ENCODE measurements around the gene KRTAP29-1.

Gene KRTAP29-1

DNA sequence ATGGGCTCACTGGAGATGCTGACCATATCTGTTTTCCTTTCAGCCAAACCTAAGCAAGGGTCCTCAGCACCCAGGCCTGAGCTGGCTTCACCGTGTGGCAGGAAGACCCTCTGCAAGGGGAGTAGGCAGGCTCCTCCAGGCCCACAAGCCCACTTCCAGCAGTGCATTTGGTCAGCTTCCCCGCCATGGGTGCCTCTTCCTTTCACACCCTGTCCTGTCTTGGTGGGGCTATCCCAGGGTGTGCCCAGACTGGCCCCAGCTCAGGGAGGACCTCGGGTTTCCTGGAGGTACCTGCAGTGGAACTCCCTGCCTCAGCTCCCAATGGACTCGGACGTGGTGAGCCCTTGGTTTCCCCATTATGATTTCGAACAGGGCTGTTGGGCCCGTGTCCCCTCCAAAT, 25.6 kb upstream of the KRTAP29-1 start:
- in situ Hi-C loops (cut with MboI; ENCODE audit: low sequenced_read_pairs) = loop anchor here (10.0 kb wide), 1 partner anchor 423 kb away; no protein-coding TSS in a partner anchor

DNA sequence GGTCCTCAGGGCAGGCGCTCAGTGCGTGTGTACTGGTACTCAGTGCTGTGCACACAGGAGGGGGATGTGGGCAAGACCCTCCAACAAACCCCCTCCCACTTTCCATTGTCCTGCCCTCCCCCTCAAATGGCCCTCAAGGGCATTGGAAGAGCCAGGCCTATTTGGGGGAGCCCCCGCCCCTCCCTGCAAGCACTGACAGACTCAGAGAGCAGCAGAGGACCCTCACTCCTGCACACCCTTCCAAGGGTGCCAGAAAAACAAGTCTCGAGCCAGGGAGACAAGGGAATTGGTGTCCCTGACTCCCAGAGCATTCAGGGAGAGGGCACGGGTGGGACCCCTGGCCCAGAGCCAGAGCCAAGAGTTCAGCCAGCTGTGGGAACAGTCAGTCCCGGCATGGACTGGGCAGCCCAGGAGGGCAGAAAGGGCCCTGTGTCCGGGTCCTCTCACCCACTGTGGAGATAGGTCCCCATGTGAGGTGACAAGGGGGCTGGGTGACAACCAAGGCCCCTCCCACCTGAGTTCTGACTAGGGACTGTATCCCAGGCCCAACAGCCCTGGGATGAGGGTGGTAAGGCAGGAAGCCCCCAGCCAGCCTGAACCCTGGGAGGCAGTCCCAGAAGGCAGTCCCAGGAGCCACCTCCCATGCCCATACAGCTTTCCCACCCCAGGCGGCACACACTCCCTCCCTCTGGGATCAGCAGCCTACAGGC, 24.9 kb upstream of the KRTAP29-1 start:
- in situ Hi-C loops (cut with MboI; ENCODE audit: low sequenced_read_pairs) = loop anchor here (10.0 kb wide), 1 partner anchor 423 kb away; no protein-coding TSS in a partner anchor

DNA sequence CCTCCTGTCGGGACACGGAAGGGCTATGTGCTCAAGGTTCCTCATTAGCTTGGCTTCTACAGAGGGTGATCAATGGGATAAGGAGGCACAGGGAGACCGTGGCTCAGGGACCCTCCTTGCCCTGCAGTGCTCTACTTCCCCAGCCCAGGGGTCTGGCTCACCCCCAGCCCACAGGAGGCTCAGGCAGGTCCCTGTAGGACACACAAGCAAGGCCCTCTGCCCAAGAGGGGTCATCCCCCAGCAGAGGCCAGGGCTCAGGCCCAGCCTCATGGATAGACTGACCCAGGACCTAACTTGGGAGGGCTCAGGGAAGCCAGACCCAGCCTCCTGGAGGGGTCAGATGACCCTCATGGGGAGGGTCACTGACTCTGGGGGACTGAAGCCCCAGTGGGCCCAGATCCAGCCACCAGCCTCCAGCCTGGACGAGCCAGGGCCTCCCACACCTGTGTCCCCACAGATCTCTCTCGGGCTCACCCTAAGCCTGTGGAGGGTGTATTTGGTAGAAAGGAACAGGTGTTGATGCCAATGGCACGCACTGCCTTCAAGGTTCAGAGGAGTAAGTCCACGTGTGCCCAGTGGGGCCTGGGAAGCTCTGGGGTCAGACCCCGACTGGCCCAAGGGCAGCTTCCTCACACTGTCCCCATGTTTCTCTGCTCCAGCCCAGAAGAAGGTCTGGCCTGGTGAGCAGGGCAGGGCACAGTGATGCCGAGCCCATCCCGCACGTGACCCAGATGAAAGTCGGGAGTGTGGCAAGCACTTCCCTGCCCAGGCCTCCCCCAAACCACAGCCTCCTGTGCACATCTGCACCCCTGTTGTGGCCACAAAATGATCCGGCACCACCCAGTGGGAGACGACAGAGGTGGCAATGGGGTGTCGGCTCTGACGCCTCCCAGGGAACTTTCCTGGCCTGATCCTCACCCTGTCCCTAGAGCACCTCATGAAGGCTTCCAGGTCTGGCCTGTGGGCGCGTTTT, 23.8 kb upstream of the KRTAP29-1 start:
- in situ Hi-C loops (cut with MboI; ENCODE audit: low sequenced_read_pairs) = loop anchor here (10.0 kb wide), 1 partner anchor 422 kb away; no protein-coding TSS in a partner anchor

DNA sequence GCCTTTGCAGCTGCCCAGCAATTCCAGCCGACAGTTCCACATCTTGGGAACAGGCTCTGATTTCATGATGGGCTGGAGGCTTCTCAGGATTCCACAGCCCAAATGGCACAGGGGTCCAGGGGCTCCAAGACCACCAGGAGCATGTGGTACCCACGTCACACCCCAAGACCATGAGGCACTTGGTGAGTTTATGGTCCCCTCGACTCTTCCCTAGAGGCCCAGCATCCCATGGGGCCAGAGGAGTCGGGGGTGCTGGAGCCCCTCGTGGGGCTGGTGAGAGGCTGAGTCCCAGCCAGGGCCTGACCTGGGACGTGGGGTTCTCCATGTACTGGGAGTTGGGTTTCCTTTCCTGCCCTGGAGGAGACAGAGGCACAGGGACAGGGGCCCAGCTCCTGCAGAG, 23.0 kb upstream of the KRTAP29-1 start:
- in situ Hi-C loops (cut with MboI; ENCODE audit: low sequenced_read_pairs) = loop anchor here (10.0 kb wide), 1 partner anchor 421 kb away; no protein-coding TSS in a partner anchor

DNA sequence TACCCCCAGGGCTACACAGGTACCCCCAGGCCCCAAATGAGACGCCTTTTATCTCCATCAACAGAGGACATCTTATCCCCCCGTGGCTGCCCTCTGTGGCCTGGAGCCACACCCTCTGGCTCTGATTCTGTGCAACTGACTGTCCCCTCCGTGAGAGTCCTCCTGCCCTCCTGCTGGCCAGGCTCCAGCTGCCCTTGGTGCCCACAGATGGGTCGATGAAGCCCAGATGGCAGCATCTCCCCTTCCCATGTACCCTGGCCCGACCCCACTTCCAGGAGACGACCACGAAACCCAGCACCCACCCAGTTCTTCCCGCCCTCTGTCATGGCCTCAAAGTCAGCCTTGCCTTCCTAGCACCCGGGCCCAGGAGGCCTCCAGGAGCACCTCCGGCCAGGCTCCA, 22.5 kb upstream of the KRTAP29-1 start:
- in situ Hi-C loops (cut with MboI; ENCODE audit: low sequenced_read_pairs) = loop anchor here (10.0 kb wide), 1 partner anchor 420 kb away; no protein-coding TSS in a partner anchor

DNA sequence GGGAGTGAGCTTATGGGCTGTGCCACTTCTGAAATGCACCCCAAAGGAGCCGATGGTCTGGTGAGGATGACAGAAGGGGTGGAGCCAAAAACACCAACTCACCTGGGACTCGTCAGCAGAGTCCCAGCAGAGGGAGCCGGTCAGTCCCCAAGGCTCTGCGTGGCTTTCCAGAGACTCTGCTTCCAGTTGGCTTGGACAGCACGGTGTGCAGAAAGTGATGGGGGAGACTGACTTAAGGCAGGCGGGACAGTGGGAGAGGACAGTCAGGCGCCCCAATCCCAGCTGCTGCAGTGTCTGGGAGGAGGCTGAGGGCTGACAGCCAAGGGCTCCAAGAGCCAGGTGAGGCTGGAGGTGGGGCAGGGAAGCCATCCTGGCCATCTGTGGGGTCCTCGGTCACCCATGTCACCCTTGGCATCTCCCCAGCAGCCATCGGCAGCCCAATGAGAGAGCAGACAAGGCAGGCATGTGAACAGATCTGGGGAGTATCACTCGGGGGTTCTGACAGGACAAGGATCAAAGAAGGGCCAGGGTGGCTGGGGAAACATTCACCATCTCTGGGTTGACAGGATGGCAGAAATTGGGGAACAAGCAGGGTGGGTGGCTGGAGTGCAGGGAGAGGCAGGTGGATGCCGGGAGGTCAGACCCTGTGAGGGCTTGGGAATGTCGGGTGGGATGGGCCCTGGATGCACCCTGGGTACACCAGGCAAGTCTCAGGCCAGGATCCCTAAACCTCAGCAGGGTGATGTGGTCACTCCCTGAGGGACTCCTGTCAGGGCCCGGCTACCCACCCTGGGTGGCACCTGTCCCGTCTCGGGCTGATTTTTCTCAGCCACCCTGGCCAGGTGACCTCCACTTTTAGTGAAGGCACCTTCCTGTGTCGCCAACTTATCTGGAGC, 21.8 kb upstream of the KRTAP29-1 start:
- in situ Hi-C loops (cut with MboI; ENCODE audit: low sequenced_read_pairs) = loop anchor here (10.0 kb wide), 1 partner anchor 420 kb away; no protein-coding TSS in a partner anchor

DNA sequence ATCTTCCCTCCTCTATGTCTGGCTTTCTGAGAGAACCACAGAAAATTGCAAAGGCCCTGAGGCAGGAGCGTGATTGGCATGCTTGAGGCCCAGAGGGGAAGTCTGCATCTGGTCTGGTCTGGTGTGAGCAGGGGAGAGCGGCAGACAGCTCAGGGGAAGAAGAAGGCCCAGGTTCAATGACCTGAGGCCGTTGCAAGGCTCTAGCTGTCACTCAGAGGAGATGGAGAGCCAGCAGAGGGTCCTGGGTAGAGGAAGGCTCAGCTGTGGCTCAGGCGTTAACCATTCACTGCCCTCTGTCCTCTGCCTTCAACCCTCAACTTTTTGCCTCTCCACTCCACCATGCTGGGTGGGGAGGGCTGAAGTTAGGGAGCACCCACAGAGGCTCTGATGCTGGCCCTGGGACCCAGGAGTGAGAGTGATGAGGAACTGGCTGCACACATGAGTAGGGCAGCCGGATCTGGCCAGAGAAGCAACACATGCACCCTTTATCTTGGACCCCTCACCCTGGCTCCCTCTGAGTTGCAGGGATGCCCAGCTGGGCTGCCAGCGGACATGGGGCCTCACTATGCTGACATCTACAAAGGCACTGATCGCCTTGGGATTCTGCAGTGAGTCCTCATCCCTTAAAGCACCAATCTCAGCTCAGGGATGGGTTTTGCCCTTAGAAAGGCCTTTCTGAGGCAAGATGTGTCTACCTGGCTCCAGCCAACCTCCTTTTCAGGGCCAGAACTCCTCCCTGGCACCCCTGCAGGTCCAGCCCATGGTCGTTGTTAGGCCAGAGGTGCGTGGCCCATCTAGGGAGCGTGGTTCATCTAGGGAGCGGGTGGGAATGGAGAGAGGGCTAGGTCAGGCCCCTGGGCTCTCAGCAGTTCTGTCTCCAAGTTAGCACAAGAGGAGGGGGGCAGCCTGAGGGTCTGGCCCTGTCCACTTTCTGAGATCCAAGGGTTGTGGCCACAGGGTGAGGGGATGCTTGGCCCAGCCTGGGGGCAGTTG, 20.5 kb upstream of the KRTAP29-1 start:
- in situ Hi-C loops (cut with MboI; ENCODE audit: low sequenced_read_pairs) = loop anchor here (10.0 kb wide), 1 partner anchor 418 kb away; no protein-coding TSS in a partner anchor

DNA sequence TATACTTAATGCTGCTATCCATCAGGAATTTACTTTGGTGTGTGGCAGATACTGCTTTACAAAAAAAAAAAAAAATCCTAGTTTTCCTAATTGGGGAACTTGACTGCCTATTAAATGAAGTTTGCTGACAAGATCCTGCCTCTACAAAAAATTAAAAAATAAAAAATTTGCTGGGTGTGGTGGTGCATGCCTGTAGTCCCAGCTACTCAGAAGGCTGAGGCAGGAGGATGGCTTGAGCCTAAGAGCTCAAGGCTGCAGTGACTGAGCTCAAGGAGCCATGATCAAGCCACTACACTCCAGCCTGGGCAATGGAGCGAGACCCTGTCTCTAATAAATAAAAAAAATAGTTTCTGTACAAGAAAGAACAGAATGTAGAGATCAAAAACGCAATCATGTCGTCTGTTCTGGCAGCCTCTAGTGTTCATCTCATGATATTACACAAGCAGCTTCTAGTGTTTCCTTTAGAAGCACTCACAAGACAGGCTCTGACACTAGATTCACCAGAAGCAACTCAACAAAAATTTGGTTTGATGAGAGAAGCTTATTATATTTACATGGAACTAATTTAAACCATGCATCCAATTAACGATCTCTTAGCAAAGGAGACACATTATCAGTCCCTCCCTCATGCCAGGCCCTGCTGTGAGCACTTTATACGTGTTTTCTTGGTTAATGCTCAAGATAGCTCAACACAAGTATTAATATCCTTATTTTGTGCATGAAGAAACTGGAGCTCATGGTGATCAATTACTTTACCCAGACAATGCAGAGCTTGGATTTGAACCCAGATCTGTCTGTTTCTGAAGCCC, 19.6 kb upstream of the KRTAP29-1 start:
- in situ Hi-C loops (cut with MboI; ENCODE audit: low sequenced_read_pairs) = loop anchor here (10.0 kb wide), 1 partner anchor 417 kb away; no protein-coding TSS in a partner anchor

DNA sequence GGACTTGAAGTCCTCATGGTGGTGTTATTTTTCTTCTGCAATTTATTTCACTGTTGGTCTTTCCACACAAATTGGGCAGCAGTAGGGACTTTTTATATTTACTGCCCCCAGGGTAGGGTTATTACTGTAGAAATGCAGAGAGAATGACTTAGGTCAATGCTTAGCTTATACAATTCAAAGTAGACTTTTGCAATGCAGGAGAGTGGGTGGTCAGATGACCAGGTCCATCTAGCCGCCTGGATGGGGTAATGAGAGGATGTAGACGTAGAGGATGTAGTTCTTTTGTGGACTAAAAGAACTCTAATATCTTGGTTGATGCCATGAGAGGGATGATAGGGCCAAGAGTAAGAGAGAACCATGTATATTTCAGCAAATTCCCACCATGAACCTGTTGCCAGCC, 15.6 kb upstream of the KRTAP29-1 start:
- in situ Hi-C loops (cut with MboI; ENCODE audit: low sequenced_read_pairs) = no loop called here

DNA sequence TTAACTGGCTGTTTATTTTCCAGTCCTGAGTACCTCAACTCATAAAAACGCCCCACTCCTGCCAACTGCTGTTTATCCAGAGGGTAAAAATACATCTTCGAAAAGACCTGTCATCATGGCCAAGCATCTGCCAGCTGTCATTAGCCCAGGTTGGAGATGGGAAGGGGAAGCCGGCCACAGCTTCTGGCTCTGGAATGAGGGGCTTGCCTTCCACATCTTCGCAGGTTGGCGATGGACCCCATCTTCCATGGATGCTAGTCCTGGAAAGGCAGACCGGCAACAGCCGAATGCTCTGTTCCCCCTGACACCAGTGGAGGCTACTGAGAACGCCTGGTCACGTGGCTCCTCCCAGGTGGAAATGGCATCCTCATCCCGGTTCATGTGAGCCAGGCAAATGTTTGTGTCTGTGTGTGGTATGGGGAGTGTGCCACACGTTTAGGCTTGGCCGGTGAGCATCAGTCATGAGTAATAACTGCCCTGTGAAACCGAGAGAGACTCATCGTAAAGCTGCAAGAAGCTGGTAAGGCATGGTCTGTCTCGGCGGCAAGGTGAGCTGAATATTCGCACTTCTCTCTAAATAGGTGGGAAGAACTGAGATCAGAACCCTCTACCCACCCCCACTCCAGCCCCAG, 13.3 kb upstream of the KRTAP29-1 start:
- in situ Hi-C loops (cut with MboI; ENCODE audit: low sequenced_read_pairs) = no loop called here

DNA sequence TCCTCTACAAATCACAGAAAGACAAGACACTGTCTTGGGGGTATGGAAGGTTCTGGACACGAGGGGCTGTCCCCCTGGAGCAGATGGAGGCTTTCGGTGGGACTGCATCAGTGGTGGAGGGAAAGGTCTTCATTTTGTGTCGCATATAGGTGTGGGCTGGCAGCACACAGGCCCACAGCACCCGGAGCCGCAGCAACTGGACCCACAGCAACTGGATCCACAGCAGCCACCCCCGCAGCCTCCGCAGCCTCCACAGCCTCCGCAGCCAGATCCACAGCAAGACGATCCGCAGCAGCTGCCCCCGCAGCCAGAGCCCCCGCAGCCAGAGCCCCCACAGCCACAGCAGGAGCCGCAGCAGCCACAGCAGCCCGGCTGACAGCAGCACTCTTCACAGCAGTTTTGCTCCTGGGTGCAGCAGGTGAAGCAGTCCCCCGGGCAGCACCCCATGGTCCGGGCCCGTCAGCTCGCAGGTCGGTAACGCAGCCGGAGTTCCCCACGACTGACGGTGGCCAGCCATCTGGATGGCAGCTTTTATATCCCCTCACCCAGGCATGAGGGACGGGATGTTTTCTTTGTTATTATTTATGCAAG, 12.6 kb upstream of the KRTAP29-1 start, which contains the start of gene KRTAP17-1:
KRTAP17-1 (minus strand) TSS at position 507 of the 591 bp plus-strand sequence; CDS start at position 447, 60 bp downstream.
- in situ Hi-C loops (cut with MboI; ENCODE audit: low sequenced_read_pairs) = no loop called here

DNA sequence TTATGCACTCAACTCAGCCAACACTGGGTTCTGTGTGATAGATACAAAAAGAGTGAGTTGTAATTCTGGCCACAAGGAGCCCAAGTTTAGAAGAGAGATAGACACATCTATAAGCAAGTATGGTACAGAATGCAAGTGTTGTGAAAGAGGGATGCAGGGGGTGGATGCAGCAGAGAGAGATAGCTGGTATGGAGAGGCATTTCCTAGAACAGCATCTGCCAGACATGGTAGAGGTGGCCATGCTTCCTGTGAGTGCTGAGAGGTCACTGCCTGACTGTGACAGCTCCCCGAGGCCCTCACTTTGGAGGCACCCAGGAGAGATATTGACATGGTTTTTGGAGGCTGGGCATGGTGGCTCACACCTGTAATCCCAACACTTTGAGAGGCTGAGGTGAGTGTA, 8.5 kb upstream of the KRTAP29-1 start:
- in situ Hi-C loops (cut with MboI; ENCODE audit: low sequenced_read_pairs) = no loop called here

DNA sequence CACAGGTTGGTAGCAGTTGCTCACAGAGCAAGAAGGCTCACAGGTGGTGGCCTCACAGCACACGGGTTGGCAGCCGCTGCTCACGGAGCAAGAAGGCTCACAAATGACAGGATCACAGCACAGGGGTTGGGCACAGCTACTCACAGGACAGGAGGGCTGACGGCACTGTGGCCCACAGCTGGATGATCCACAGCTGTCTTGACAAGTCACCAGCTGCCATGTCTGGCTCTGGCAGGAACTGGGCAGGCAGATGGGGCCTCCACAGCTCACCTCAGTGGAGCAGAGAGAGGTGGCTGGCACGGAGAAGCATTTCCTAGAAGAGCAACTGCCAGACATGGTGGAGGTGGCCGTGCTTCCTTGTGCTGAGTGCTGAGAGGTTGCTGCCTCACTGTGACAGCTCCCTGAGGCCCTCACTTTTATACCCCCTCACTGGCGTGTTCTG, 6.3 kb upstream of the KRTAP29-1 start, which contains the start of gene KRTAP16-1:
KRTAP16-1 (minus strand) TSS at position 392 of the 442 bp plus-strand sequence; CDS start at position 336, 56 bp downstream.
- in situ Hi-C loops (cut with MboI; ENCODE audit: low sequenced_read_pairs) = no loop called here

DNA sequence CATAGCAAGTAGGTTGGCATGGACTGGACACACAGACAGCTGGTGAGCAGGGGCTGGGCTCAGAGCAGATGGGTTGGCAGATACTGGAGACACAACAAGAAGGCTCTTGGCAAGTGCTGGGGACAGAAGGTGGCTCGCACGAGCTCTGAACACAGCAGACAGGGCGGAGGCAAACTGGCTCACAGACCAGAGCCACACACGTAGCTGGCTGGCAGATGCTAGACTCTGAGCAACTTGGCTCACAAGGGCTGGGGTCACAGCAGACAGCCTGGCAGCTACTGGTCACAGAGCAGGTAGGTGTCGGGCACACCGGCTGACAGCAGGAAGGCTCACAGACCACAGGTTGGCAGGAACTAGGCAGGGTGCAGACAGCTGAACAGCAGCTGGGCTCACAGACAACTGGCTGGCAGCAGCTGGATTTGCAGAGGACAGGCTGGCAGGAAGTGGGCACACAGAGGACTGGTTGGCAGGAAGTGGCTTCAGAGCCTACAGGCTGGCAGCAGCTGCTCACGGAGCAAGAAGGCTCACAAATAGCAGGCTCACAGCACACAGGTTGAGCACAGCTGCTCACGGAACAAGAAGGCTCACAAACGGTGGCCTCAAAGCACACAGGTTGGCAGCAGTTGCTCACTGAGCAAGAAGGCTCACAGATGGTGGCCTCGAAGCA, 5.7 kb upstream of the KRTAP29-1 start:
- in situ Hi-C loops (cut with MboI; ENCODE audit: low sequenced_read_pairs) = no loop called here

DNA sequence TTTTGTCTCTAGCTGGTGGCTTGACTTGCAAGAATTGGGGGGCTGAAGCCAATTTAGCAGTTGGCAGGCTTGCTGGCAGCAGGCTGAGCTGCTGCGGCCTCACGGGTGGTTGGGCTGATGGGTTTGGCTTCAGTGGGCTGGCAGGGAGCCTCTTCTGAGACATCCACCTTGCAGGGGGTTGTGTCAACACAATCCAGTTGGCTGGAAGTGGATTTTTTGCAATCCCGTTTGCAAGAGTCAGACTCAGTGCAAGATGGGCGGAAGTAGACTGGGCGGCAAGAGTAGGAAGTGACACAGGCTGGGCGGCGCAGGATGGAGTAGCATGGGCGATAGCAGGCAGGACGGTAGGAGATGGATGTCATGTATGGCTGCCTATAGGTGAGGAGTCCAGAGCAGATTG, 5.0 kb upstream of the KRTAP29-1 start:
- in situ Hi-C loops (cut with MboI; ENCODE audit: low sequenced_read_pairs) = no loop called here

DNA sequence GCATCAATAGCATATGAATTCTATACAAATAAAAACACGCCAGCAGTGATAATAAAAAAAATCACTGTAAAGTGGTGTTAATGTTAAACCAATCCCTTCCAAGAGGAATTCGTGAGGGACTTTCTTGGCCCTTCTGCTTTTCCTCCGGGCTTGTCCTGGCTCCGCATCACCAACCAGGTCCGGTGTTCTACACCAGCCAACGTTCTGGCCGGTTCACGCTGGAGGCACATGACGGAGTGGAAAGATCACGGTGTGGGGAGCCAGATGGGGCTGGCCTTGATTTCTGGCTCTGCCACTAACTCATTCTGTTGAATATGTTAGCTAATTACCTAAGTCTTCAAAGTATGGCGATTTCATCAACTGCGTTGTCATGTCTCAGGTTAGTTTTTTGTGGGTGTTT, 1.4 kb upstream of the KRTAP29-1 start:
- in situ Hi-C loops (cut with MboI; ENCODE audit: low sequenced_read_pairs) = no loop called here

DNA sequence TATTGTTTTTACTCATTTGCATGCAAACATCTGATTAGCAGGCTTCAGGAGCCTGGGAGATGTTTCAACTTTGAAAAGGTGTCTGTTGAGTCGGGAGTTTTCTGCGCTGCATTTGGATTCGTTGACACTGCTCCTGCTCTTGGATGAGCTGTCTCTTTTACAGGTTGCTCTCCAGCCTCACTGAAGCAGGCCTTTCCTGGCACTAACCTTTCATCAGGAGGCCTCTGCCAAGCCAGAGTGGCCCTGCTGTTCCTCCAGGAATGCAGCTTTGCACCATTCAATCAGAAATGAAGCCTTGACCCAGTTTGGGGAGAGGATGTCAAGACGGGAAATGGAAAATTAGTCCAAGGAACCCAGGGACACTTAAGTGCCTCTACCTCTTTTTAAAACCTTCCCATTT, 330 bp upstream of the KRTAP29-1 start:
- in situ Hi-C loops (cut with MboI; ENCODE audit: low sequenced_read_pairs) = no loop called here

Measured in HL-60/S4 treated with phorbol 12-myristate 13-acetate at 8.2 ng/mL for 4 days and 3 days (cell line).